Sigmoid colon (tissue), 3 donors: Measurements from ENCODE around the gene MRTFA.

Source experiments
- POLR2A ChIP-seq, 2 donors: fragments of 450-650 bp; IDR thresholded peaks; one replicate each; pipeline ENCODE4 v1.6.1; 2016; ENCODE audit warnings: antibody characterized with exemption in 2 of 2, mild to moderate bottlenecking in 2 of 2, moderate library complexity in 2 of 2
- TF ChIP-seq, protein P1 (sequence below), 4 experiments: fragments of 450-650 bp in 3 of 4; fragments of 200-600 bp in 1 of 4; IDR thresholded peaks; one replicate each; pipeline ENCODE4 v1.5.1; 2016 to 2019; ENCODE audit warnings: antibody characterized with exemption in 4 of 4, mild to moderate bottlenecking in 3 of 4, moderate library complexity in 2 of 4

DNA sequence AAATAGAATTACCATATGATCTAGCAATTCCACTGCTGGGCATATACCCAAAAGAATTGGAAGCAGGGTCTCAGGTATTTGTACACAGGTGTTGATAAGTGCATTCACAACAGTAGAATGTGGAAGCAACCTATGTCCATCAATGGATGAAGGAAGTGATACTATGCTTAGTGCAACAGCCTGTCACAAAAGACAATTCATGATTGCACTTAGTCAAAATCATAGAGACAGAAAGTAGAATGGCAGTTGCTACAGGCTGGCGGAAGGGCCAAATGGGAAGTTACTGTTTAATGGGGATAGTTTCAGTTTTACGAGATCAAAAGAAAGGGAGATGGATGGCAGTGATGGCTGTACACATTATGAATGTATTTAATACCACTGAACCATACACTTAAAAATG, 224.1 kb downstream of the MRTFA start:
- TF ChIP-seq, protein P1, sequence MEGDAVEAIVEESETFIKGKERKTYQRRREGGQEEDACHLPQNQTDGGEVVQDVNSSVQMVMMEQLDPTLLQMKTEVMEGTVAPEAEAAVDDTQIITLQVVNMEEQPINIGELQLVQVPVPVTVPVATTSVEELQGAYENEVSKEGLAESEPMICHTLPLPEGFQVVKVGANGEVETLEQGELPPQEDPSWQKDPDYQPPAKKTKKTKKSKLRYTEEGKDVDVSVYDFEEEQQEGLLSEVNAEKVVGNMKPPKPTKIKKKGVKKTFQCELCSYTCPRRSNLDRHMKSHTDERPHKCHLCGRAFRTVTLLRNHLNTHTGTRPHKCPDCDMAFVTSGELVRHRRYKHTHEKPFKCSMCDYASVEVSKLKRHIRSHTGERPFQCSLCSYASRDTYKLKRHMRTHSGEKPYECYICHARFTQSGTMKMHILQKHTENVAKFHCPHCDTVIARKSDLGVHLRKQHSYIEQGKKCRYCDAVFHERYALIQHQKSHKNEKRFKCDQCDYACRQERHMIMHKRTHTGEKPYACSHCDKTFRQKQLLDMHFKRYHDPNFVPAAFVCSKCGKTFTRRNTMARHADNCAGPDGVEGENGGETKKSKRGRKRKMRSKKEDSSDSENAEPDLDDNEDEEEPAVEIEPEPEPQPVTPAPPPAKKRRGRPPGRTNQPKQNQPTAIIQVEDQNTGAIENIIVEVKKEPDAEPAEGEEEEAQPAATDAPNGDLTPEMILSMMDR (IDR thresholded peaks at IDR 0.05) = no peak
- TF ChIP-seq POLR2A (IDR thresholded peaks at IDR 0.05) = no peak
